RWPE2 (cell line): ENCODE measurements around the gene NCDN.

Experiments used
- ATAC-seq: fragments of 200-7000 bp; cut with Tn5 transposase; 3 replicates; pipeline ENCODE4 v1.9.1; 2021; ENCODE audit warnings: low read depth
- DNase-seq: peaks from one replicate; pipeline ENCODE4 v3.0.0-alpha.2; 2020; ENCODE audit warnings: low spot score
- H3K27ac ChIP-seq: fragments of 450-650 bp; 2 replicates; pipeline ENCODE4 v1.5.1; 2017; ENCODE audit warnings: mild to moderate bottlenecking; ENCODE audit not compliant: poor library complexity, severe bottlenecking
- H3K27me3 ChIP-seq: fragments of 250-450 bp; sonication (Bioruptor Pico); 2 replicates; pipeline ENCODE4 v1.5.1; 2021; ENCODE audit warnings: mild to moderate bottlenecking, moderate library complexity; ENCODE audit not compliant: insufficient read depth, poor library complexity, severe bottlenecking
- H3K36me3 ChIP-seq: fragments of 250-450 bp; sonication (Bioruptor Pico); 2 replicates; pipeline ENCODE4 v1.5.1; 2020; ENCODE audit warnings: low read depth, mild to moderate bottlenecking, moderate library complexity
- H3K4me1 ChIP-seq: fragments of 250-450 bp; sonication (Bioruptor Pico); 2 replicates; pipeline ENCODE4 v1.5.1; 2021; ENCODE audit warnings: mild to moderate bottlenecking, moderate library complexity; ENCODE audit not compliant: insufficient read depth, poor library complexity, severe bottlenecking
- H3K4me3 ChIP-seq: fragments of 250-450 bp; sonication (Bioruptor Pico); 2 replicates; pipeline ENCODE4 v1.5.1; 2021; ENCODE audit warnings: mild to moderate bottlenecking, moderate library complexity; ENCODE audit not compliant: severe bottlenecking
- H3K9me3 ChIP-seq: fragments of 250-450 bp; sonication (Bioruptor Pico); 2 replicates; pipeline ENCODE4 v1.5.1; 2021; ENCODE audit warnings: mild to moderate bottlenecking, moderate library complexity; ENCODE audit not compliant: severe bottlenecking
- CTCF ChIP-seq: fragments of 450-650 bp; IDR thresholded peaks from one replicate; pipeline ENCODE4 v1.5.1; 2017; ENCODE audit warnings: mild to moderate bottlenecking, moderate library complexity; ENCODE audit not compliant: poor library complexity, severe bottlenecking

The NCDN gene

GRCh38 chr1:35611655-35612054 is 54.1 kb downstream of the NCDN start:
- H3K36me3 ChIP-seq, result peaks cover 81% of the 10 kb centered on the region
- DNase-seq (no peak), ATAC-seq (no peak)
- H3K9me3 ChIP-seq, result no peaks in the 10 kb centered on the region
- no peaks in the 10 kb centered on the region for H3K27me3 ChIP-seq
- no peak overlapping the region for H3K27ac ChIP-seq
- H3K4me3 ChIP-seq, result no peak overlapping the region
- no peaks in the 10 kb centered on the region for H3K4me1 ChIP-seq
- no peak for TF ChIP-seq CTCF

- Histone ChIP-seq H3K27ac (no peak overlapping the region), H3K9me3 (no peaks in the 10 kb centered on the region), H3K27me3 (no peaks in the 10 kb centered on the region), H3K4me3 (no peak overlapping the region), H3K36me3 (peaks cover 81% of the 10 kb centered on the region), H3K4me1 (no peaks in the 10 kb centered on the region)
- DNase-seq, result no peak
- TF ChIP-seq CTCF, result no peak
- ATAC-seq, result no peak
Observed at GRCh38 chr1:35615440-35615839, 57.8 kb downstream of the NCDN start.
